GM03348 (cell line): ENCODE data around the gene FBXW12.
"Not testable (repeated sequence)": the region's sequence is repeated elsewhere in the genome, so short reads cannot be mapped to it uniquely, and the experiment has no call there.

Experiments used
- DNase-seq: peaks from one replicate; pipeline ENCODE4 v3.0.0; 2012; ENCODE audit warnings: low spot score

The FBXW12 gene

DNA sequence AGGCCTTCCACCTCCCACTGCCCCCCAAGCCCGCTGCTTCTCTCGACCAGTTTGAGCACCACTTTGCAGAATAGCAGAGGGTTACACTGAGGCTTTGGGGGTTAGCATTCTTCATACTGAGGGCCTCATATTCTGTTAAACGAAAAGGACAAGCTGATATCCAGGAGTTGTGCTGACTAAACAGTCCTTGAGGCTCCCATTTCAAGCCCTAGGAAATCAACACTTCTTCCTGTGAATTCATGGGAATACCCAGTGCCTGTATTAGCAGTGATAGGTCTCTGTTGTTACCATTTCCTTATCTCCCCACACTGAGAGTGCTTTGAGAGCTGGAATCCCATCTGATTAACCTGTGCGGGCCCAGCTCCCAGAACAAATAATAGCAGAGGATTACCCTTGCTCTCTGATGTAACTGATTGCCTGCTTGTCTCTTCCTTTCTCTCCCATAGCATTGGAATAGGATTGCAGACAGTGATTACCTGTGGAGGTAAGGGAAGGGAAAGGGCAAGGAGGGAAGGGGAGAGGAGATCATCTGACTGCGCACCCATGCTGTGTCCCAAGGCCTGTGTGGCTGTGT lies 930 bp downstream of the FBXW12 start:
- no peak for DNase-seq

DNA sequence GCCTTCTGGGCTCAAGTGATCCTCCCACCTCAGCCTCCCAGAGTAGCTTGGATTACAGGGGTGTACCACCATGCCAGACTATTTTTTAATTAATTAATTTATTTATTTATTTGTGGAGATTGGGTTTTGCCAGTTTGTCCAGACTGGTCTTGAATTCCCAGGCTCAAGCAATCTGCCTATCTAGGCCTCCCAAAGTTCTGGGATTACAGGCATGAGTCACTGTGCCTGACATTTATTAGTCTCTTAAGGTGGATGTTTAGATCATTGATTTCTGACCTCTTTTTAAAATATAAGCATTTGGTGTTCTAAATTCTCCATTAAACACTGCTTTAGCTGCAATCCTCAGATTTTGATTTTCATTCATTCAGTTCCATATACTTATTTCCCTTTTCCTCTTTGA lies 15.6 kb downstream of the FBXW12 start:
- DNase-seq: no peak

DNA sequence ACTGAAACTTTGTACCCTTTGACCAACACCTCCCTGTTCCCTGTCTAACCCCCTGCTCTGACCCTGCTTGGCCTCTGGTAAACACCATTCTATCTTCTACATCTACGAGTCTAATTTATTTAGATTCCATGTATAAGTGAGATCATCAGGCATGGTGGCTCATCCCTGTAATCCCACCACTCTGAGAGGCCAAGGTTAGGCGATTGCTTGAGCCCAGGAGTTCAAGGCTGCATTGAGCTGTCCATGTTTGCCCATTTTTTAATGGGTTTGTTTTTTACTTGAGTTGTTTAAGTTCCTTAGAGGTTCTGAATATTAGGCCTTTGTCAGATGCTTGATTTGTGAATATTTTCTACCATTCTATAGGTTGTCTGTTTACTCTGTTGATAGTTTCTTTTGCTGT lies 16.9 kb downstream of the FBXW12 start:
- no peak for DNase-seq

DNA sequence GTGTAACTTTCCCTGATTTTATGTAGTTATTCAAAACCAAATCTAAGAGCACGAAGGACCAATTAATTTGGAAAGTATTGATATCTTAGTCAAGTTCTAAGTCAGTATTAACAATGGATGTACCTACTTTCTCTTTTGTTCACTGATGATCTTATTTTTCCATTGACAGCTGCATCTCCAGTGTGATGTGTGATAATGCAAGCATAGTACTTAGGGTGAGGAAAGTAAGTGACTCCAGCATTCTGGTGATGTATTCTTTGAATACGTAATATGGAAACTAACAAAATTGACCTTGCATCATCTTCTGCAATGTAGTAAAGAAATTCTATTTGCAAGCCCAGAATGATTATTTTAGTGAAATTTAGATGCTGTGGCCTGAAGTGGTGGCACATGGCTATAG lies 22.4 kb downstream of the FBXW12 start:
- no peak for DNase-seq

- no peak for DNase-seq
Observed at GRCh38 chr3:48395714-48396113, 23.7 kb downstream of the FBXW12 start.

GRCh38 chr3:48397767-48398681 lies 26.0 kb downstream of the FBXW12 start:
- no peak for DNase-seq

- DNase-seq: no peak
Observed at GRCh38 chr3:48398701-48399386, 26.8 kb downstream of the FBXW12 start.

DNA sequence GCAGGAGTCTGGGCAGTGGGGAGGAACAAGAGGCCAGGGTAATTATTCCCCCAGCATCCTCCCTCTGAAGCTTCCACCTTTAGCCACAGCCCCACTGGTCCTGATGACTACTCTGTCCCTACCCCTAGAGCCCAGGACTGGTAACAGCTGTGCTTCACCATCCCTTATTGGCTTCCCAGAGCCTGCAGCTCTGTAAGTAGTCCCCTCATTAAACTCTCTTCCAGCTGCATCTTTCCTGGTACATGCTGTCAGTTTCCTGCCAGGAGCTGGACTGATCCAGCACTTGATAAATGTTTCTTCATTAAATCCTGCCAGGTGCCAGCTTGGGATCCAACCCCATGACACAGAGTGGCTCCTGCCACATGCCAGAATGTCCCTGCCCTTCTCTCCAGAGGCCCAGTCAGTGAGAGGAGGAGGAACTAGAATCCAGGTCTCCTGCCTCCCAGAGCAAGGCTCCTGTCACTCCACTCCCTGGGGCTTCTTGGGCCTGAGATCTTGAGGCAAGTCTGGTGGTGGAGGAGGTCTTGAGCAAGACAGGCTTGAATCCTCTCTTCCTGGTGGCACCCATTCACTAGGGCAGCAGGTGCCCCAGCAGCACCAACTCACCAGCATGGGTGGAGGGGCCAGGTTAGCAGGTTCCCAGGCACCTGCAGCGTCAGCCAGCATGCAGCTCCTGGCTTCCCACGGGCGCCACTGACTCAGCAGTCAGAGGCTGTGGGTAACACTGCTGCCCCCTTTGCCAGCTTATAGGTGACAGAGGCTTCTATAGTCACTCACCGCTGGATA lies 27.6 kb downstream of the FBXW12 start:
- no peak for DNase-seq

GRCh38 chr3:48400824-48401433 lies 28.9 kb downstream of the FBXW12 start:
- DNase-seq: peak; percentile 78

DNA sequence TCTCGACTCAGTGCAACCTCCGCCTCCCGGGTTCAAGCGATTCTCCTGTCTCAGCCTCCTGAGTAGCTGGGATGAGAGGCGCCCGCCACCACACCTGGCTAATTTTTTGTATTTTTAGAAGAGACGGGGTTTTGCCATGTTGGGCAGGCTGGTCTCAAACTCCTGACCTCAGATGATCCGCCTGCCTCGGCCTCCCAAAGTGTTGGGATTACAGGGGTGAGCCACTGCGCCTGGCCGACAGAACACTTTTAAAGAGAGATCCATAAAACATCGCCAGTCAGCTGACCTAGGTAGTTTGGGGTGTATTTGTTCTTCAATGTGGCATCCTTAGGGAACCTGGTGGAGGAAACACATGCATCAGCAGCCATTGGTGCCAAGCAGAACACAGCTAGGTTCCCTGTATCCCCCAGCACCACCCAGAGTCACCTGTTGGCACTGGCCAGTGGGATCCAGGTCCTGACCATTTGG lies 29.4 kb downstream of the FBXW12 start:
- not testable (repeated sequence) for DNase-seq

DNA sequence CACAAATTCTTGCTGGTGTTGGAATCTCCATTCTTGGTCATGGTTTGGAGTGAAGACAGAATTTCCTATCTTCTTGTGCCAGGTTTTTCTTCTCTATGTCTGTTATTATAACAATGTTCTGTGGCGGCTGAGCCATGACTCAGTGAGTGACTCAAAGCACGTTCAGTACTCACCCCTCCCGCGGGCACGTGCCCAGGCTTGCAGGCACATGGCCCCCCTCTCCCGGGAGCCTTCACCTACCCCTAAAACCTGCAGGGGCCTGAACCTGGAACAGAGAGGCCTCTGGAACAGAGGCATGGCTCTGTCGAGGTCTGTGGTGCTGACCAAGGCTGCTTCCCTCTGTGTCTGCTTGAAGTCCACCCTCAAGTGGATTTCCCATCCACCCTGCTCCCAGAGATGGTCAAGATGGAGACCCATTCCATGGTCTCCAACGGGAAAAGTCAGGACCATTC lies 30.3 kb downstream of the FBXW12 start:
- DNase-seq: peak; percentile 95

DNA sequence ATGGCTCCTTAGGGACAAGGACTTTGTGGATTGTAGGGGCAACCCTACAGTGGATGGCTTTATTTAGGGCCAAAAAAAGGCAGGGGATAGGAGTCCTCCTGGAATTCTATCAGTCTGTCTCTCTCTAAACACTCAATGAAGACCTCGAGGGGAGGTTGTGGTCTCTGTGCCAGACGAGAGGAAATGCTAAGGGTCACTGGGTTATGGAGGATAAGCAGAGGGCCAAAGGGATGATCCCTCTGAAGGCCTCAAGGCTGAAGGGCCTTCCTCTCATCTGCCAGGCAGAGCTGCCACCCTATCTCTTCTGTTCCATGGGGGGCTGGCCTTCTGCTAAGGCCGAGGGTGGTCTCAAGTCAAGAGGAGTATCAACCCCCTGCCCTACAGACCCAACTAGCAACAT lies 30.9 kb downstream of the FBXW12 start:
- no peak for DNase-seq

DNA sequence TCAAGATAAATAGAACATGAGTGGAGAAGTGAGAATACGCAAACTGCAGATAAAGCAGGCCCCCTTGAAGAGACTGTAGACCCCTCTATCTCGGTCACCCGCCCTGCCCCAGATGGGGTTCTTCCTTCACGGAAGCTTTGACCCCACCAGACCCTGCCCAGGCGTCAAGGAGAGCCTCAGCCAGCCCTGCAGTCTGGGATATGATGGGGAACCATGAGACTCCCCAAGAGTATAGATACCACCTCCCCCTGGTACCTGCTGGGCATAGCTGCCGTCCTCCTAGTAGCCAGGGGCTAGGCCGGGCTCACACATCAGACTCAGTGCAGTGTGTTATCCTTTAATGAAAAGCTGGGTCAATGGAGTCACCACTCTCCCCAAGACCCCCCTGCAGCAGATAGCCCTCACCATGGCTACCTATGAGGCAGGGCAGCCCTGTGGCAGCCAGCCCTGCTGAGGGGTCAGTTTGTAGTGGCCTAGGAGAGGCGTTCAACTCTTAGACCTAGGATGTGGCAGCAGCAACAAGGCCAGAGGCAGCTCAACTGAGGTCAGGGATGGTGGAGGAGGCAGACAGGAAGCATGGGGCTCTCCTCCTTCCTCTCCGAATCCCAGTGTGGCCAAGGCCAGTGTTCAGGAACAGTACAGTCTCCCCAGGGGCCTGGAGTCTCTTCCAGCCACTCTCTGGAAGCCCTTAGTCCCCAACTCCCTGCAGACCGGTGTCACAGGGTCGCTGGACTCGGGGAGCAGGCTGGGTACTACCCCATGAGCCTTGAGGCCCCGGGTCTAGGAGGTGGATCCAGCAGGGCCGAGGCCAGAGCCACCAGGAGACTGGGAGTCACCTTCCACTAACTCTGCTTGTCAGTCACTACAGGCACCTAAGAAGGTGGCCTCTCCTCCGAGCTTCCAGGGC lies 31.8 kb downstream of the FBXW12 start:
- DNase-seq: no peak

DNA sequence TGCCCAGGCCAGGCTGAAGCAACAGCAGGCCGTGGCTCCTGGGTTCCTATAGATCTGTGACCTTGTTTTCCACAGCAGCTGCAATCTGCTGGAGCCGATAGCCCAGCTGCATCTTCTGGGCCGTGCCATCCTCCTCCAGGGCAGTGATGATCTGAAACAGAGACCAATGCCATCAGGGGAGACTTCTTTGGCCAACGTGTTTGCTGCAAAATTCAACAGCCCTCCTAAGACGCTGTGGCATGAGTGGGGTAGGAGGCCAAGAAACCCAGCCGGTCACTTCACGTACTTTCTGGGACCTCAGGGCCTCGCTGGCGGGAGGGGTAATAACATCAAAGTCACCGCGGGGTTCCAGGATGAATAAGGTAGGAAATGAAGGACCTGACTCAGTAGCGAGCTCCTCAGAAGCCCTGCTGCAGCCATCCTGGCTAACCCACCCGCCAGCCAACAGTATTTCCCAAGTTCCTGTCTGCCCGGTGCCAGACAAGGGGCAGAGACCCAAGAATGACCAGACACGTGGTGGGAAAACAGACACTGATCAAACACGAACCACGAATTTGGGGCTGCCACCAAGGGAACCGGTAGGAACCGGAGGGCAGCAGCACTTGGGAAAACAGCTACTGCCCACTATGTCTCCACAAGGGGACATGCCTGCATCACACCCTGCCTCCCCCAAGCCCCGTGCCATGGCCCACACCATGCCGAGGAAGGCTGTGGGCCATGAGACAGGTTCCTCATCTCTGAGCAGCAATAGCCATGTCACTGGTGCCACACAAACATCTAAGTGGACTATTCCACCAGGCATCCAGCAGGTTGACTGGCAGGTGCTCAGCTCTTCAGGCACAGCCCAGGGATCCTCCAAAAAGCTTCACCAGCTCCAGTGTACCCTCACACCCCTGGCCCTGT lies 32.7 kb downstream of the FBXW12 start:
- no peak for DNase-seq

- DNase-seq: no peak
Observed at GRCh38 chr3:48405343-48405881, 33.4 kb downstream of the FBXW12 start.

GRCh38 chr3:48405971-48406370 lies 34.0 kb downstream of the FBXW12 start:
- no peak for DNase-seq

DNA sequence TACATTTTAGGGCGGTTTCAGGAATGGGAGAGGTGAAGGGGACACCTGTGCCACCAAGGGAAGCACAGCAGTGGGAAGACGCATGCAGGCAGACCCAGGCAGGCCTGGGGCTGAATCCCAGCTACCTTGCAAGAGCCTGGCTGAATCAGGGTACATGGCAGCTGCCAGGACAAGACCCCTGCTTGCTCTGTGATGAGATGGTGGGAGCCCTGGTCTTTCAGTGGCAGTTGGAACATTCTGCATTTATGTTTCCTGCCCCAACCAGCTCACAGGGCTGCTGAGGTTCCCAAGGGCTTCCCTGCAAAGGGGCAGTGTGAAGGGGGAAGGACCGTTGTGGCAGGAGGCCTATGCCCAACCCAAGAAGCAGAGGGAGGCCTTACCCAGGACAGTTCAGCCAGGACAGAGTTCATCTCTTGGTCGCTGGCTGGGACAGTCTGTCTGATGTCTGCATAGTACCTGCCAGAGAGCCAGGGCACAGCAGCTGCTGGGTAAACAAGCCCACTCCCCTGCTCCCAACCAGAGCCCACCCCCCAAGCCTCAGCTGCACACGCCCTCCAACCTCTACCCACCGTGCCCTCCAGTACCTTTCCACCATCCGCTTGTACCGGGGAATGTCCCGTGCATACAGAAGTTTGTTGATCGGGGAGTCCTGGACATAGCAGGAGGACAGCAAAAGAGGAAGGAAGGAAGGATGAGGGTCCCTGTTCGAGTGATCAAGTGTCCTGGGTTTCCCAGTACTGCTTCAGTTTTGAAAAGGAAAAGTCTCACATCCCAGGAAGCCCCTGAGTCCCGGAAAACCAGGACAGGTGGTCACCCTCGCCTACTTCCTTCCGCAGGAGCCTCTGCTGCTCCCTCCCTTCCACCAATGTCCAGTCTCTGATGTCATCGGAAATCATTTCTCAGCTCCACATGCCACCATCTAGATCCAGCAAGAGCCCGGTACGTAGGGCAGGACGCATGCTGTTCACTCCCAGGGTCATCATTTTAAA lies 34.7 kb downstream of the FBXW12 start:
- no peak for DNase-seq

- DNase-seq: no peak
Observed at GRCh38 chr3:48407542-48408099, 35.6 kb downstream of the FBXW12 start.
